Right lobe of liver (tissue), 6 donors: ENCODE measurements around the gene PRKCQ. TPM values are rescaled to one million over a fixed set of nuclear protein-coding genes. Genes with fewer than 3 reads are reported as not detected.

Experiments used
- ATAC-seq, 4 donors: fragments of 200-7000 bp; cut with Tn5 transposase; one replicate each; pipeline ENCODE4 v1.9.1; 2020; ENCODE audit warnings: mild to moderate bottlenecking in 4 of 4, moderate library complexity in 4 of 4
- DNase-seq, 3 donors: peaks; one replicate each; pipeline ENCODE4 v3.0.0-alpha.2; 2020
- H3K27ac ChIP-seq, 3 donors: fragments of 200-600 bp; one replicate each; pipeline ENCODE4 v1.8.0; 2022
- H3K27me3 ChIP-seq, 2 donors: fragments of 200-600 bp; one replicate each; pipeline ENCODE4 v1.8.0; 2022
- H3K36me3 ChIP-seq, 4 donors: fragments of 200-600 bp; sonication (generic) in 1 of 4; one replicate each; pipeline versions ENCODE4 v1.5.1 to v1.8.0; 2017 to 2022; ENCODE audit warnings: control low read depth in 1 of 4
- H3K4me1 ChIP-seq, 4 donors: fragments of 200-600 bp; sonication (generic) in 1 of 4; one replicate each; pipeline versions ENCODE4 v1.5.1 to v1.8.0; 2017 to 2022; ENCODE audit warnings: control low read depth in 1 of 4
- H3K4me3 ChIP-seq, 3 donors: fragments of 200-600 bp; one replicate each; pipeline ENCODE4 v1.8.0; 2022
- H3K9me3 ChIP-seq, 4 donors: fragments of 200-600 bp; sonication (generic) in 1 of 4; one replicate each; pipeline versions ENCODE4 v1.5.1 to v1.8.0; 2017 to 2022; ENCODE audit warnings: control low read depth in 1 of 4
- POLR2A ChIP-seq: fragments of 450-650 bp; IDR thresholded peaks from one replicate; pipeline ENCODE4 v1.6.1; 2017; ENCODE audit warnings: antibody characterized with exemption, mild to moderate bottlenecking
- WGBS: methylation state at CpG from one replicate; pipeline ENCODE4 v1.1.6; 2018; ENCODE audit warnings: low coverage, low lambda C conversion rate; ENCODE audit not compliant: insufficient coverage; ENCODE audit errors: missing lambda C conversion rate; 5-methylcytosine and 5-hydroxymethylcytosine counted together
- intact Hi-C, 2 donors: fragments of 100-400 bp; cut with DNase I; formaldehyde crosslinking; loops; one replicate each; pipeline versions ENCODE4 v1.11.2 to v1.14.1; 2022
- total RNA-seq, 6 experiments: library from RNA; depleted of rRNA in 2 of 6; stranded (reverse); fragments of >200 nt in 2 of 6; fragmentation: NEBNext Ultra II Directional in 3 of 6; extraction: Animal tissue kit (Norgen Biotek cat#: 25700) in 3 of 6; gene quantifications; one replicate each; pipeline versions ENCODE4 v1.1.0 to v1.2.4, GENCODE V29; 2016 to 2023
- TF ChIP-seq, protein P1 (sequence below), 4 donors: fragments of 200-600 bp in 3 of 4; fragments of 450-650 bp in 1 of 4; IDR thresholded peaks; one replicate each; pipeline versions ENCODE4 v1.5.1 to v1.8.0; 2016 to 2022; ENCODE audit warnings: antibody characterized with exemption in 4 of 4, mild to moderate bottlenecking in 2 of 4
- donor health status: DM: no; HTN: yes; CAD: no.
- donor health status: DM: no; HTN: no; CAD: no.
- donor health status: DM: no; HTN: no; CAD: no.
- donor health status: DM: no; HTN: yes; CAD: no.
- donor health status: DM: no; HTN: yes; CAD: no.

The PRKCQ gene
- total RNA-seq, 6 experiments from 2014 or later = 0.12 to 0.60 (median 0.16) TPM

DNA sequence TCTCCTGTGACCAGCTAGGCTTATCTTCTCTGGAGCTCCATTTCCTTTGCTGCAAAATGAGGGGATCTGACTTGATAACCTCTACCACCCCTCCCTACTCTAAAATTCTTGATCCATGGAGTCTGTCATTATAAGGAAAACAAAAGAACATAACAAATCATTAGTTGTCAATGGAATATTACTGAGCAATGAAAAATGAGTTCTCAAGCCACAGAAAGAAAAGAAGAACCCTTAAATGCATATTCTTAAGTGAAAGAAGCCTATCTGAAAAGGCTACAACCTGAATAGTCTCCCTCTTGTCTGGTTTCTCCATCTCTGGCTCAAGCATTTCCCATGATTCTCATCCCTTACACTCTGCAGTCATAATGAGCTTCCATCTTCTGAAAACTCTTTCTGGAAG, 110.4 kb downstream of the PRKCQ start:
- H3K4me3 ChIP-seq = no peak overlapping the region
- intact Hi-C loops = no loop called here
- ATAC-seq (no peak), DNase-seq (no peak)
- TF ChIP-seq, protein P1, sequence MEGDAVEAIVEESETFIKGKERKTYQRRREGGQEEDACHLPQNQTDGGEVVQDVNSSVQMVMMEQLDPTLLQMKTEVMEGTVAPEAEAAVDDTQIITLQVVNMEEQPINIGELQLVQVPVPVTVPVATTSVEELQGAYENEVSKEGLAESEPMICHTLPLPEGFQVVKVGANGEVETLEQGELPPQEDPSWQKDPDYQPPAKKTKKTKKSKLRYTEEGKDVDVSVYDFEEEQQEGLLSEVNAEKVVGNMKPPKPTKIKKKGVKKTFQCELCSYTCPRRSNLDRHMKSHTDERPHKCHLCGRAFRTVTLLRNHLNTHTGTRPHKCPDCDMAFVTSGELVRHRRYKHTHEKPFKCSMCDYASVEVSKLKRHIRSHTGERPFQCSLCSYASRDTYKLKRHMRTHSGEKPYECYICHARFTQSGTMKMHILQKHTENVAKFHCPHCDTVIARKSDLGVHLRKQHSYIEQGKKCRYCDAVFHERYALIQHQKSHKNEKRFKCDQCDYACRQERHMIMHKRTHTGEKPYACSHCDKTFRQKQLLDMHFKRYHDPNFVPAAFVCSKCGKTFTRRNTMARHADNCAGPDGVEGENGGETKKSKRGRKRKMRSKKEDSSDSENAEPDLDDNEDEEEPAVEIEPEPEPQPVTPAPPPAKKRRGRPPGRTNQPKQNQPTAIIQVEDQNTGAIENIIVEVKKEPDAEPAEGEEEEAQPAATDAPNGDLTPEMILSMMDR (IDR thresholded peaks at IDR 0.05) = no peak
- TF ChIP-seq POLR2A = no peak
- no peaks in the 10 kb centered on the region for H3K36me3 ChIP-seq
- no peak overlapping the region for H3K27ac ChIP-seq
- H3K9me3 ChIP-seq = no peaks in the 10 kb centered on the region
- H3K4me1 ChIP-seq = no peaks in the 10 kb centered on the region
- H3K27me3 ChIP-seq = no peaks in the 10 kb centered on the region

DNA sequence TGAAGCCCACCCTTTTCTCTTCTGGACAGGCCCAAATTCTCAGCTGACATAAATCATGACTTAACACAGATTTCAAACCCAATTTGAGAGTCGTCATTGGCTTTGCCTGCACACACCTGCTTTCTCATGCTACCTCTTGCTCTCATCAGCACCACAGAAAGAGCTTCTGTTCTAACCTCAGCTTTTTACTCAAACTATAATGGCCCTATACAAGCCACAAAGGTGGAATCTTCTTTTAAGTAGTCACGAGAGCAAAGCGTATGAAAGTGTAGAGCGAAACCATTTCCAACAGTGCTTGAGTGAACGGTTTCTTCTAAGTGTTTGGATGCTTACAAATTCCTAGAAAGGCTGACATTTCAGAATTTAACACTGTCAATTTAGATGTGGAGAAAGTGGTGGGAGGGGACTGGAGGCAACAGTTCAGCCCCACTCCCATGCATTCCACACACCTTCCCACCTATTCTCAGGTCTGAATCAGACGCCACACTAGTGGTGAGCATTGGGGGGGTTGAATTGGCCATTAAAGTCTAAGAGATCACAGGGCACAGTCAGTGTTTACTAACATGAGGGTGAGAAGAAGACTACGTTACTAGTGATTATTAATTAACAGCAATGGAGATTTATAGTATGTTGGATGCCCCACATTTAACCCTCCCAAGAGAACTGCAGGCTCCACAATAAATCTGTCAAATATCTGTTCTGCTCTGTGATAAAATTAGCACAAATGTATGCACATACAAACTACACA, 114.0 kb downstream of the PRKCQ start:
- no peaks in the 10 kb centered on the region for H3K36me3 ChIP-seq
- H3K9me3 ChIP-seq = no peaks in the 10 kb centered on the region
- TF ChIP-seq POLR2A = no peak
- TF ChIP-seq, protein P1 (IDR thresholded peaks at IDR 0.05) = no peak
- no peaks in the 10 kb centered on the region for H3K27me3 ChIP-seq
- H3K4me3 ChIP-seq = no peak overlapping the region
- WGBS = 59% methylated on average over 6 of the region's 7 CpGs
- H3K4me1 ChIP-seq = no peaks in the 10 kb centered on the region
- DNase-seq (no peak), ATAC-seq (no peak)
- intact Hi-C loops = no loop called here
- H3K27ac ChIP-seq = no peak overlapping the region

DNA sequence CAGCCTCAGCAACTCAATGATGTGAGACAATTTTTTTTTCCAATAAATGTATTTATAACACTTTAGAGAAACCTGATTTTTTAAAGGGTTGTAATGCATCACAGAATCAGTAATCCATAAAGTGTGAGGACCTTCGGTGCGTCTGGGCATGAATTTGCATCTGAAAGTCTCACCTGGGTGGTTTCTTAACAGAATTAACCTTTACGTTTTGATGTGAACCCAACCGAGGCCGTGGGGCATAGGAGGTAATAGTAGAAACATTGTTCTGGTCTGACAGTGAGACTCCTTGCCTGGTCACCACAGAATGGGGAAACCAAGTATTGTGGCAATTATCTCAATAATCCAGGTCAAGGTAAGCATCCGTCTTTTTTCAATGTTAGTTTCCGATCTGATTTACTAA, 114.6 kb downstream of the PRKCQ start:
- H3K4me1 ChIP-seq = no peaks in the 10 kb centered on the region
- intact Hi-C loops = no loop called here
- ATAC-seq = no peak
- no peaks in the 10 kb centered on the region for H3K9me3 ChIP-seq
- 58% methylated on average over 7 of the region's 7 CpGs for WGBS
- TF ChIP-seq, protein P1 (IDR thresholded peaks at IDR 0.05) = no peak
- no peak for TF ChIP-seq POLR2A
- H3K4me3 ChIP-seq = no peak overlapping the region
- H3K27ac ChIP-seq = no peak overlapping the region
- H3K36me3 ChIP-seq = no peaks in the 10 kb centered on the region
- no peak for DNase-seq
- no peaks in the 10 kb centered on the region for H3K27me3 ChIP-seq

DNA sequence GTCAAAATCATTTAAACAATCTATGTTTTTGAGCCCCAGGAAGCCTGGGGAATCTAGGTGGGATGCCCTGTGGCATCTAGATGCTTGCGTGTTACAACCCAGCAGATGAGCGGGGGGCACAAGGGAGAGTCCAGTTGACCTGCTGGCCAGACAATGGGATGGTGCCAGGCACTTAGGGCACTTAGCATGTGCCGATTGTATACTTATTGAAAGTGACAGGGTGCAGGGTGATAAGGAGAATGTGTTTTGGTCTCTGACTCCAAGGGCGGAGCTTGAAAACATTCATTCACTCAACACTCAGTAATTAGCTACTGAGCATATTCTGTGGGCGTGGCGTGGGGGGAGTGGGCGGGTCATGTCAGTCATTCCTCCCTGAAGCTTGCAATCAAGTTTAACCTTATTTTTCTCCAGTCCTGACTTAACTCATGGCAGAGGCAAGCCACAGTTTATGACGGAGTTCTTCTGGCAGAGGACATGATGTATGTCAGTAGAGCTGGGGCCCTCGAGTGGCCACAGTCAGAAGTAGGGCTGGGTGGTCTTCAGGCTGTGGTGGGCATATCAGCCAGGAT, 115.1 kb downstream of the PRKCQ start:
- intact Hi-C loops = no loop called here
- 77% methylated on average over 7 of the region's 9 CpGs for WGBS
- no peak for DNase-seq
- TF ChIP-seq, protein P1 (IDR thresholded peaks at IDR 0.05) = no peak
- TF ChIP-seq POLR2A = no peak
- H3K4me3 ChIP-seq = no peak overlapping the region
- no peaks in the 10 kb centered on the region for H3K9me3 ChIP-seq
- no peaks in the 10 kb centered on the region for H3K4me1 ChIP-seq
- no peak overlapping the region for H3K27ac ChIP-seq
- H3K27me3 ChIP-seq = no peaks in the 10 kb centered on the region
- no peak for ATAC-seq
- H3K36me3 ChIP-seq = no peaks in the 10 kb centered on the region
